PC-9 (cell line): ENCODE results near the gene PPP4R1. TPM values are rescaled to one million over a fixed set of nuclear protein-coding genes. Genes with fewer than 3 reads are reported as not detected.
A peak's percentile ranks its signal among the peaks of the same experiment; 100 is the strongest.

ENCODE experiments used
- BruUV-seq: library from RNA; stranded (reverse); fragments of 400-500 nt; replicated peaks from 2 replicates; lab custom pipeline; 2021; lab: Mats Ljungman, UMichigan
- CTCF ChIA-PET: fragments of 300-600 bp; sonication (Branson Sonifier 250); formaldehyde crosslinking; loops from one replicate; lab custom pipeline; 2022; ENCODE audit warnings: antibody characterized with exemption; lab: Charles Lee
- POLR2A ChIA-PET: fragments of 300-600 bp; sonication (Branson Sonifier 250); formaldehyde crosslinking; loops from one replicate; lab custom pipeline; 2022; ENCODE audit warnings: antibody characterized with exemption; ENCODE audit not compliant: unreplicated experiment; lab: Charles Lee
- DNase-seq, 2 experiments: peaks; one replicate each; pipeline versions ENCODE4 v3.0.0 to v3.0.0-alpha.2; 2015 to 2022; ENCODE audit warnings: mixed read lengths in 1 of 2
- H2AFZ ChIP-seq: fragments of 200-600 bp; sonication (generic); 2 replicates; pipeline ENCODE4 v1.8.1; 2017; ENCODE audit warnings: antibody characterized with exemption
- H3F3A ChIP-seq: fragments of 200-600 bp; sonication (generic); 2 replicates; pipeline ENCODE4 v1.8.1; 2017; ENCODE audit warnings: antibody characterized with exemption, mild to moderate bottlenecking, low read depth; ENCODE audit not compliant: insufficient read depth
- H3K27ac ChIP-seq: fragments of 200-600 bp; sonication (generic); 2 replicates; pipeline ENCODE4 v1.6.1; 2016; ENCODE audit warnings: mixed run types
- H3K27me3 ChIP-seq: fragments of 200-600 bp; sonication (generic); 2 replicates; pipeline ENCODE4 v1.6.1; 2016; ENCODE audit warnings: low read depth, mixed run types; ENCODE audit not compliant: insufficient read depth
- H3K36me3 ChIP-seq: fragments of 200-600 bp; sonication (generic); 2 replicates; pipeline ENCODE4 v1.6.1; 2016; ENCODE audit warnings: low read depth, mixed run types
- H3K4me1 ChIP-seq: fragments of 200-600 bp; sonication (generic); replicated peaks from 2 replicates; pipeline ENCODE4 v1.6.1; 2016; ENCODE audit warnings: mixed run types; ENCODE audit not compliant: insufficient read depth
- H3K4me2 ChIP-seq: fragments of 200-600 bp; sonication (generic); 2 replicates; pipeline ENCODE4 v1.6.1; 2017; ENCODE audit warnings: mixed run types
- H3K4me3 ChIP-seq: fragments of 200-600 bp; sonication (generic); 2 replicates; pipeline ENCODE4 v1.6.1; 2016; ENCODE audit warnings: mixed run types
- H3K79me2 ChIP-seq: fragments of 200-600 bp; sonication (generic); 2 replicates; pipeline ENCODE4 v1.6.1; 2017; ENCODE audit warnings: low read depth, mixed run types
- H3K9me2 ChIP-seq: fragments of 200-600 bp; sonication (generic); 2 replicates; pipeline ENCODE4 v1.8.1; 2017; ENCODE audit warnings: mild to moderate bottlenecking; ENCODE audit not compliant: insufficient read depth
- H3K9me3 ChIP-seq: fragments of 200-600 bp; sonication (generic); 2 replicates; pipeline ENCODE4 v1.8.1; 2016; ENCODE audit warnings: low read depth; ENCODE audit not compliant: insufficient read depth
- H4K20me1 ChIP-seq: fragments of 200-600 bp; sonication (generic); 2 replicates; pipeline ENCODE4 v1.8.1; 2017; ENCODE audit not compliant: insufficient read depth
- EZH2 ChIP-seq: fragments of 200-600 bp; sonication (generic); IDR thresholded peaks from 2 replicates; pipeline ENCODE4 v1.8.0; 2017; ENCODE audit warnings: antibody characterized with exemption, low read depth
- intact Hi-C: fragments of 100-400 bp; cut with micrococcal nuclease; formaldehyde crosslinking; loops from one replicate; pipeline ENCODE4 v1.10.0; 2022; ENCODE audit not compliant: unreplicated experiment
- total RNA-seq: library from RNA; stranded (reverse); gene quantifications from 2 replicates; pipeline ENCODE4 v1.2.3, GENCODE V29; 2021
- TF ChIP-seq, protein P1 (sequence below): fragments of 200-600 bp; sonication (generic); conservative IDR thresholded peaks from 2 replicates; pipeline ENCODE4 v1.6.1; 2017; ENCODE audit warnings: mixed run types, antibody characterized with exemption, mild to moderate bottlenecking, moderate library complexity

The PPP4R1 gene
- total RNA-seq, 1 experiment from 2014 or later, result 167 TPM

DNA sequence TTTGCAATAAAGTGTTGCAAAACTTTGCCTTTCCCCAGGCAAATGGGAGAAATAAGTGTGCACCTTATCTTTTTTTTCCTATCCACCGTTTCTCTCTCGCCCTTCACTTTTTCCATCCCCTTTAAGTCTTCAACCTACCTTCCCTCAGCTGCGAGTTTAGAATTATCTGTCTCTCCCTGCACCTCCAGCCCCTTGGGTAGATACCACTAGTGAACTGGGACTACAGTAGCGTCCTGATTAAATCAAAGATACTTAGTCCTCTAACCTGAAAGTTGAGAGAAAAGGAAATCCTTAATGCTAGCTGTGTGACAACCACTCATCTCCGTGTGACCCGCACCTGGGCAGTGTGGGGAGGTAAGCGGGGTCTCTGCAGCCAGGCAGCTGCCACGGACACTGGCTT, 16.1 kb upstream of the PPP4R1 start:
- no peaks in the 10 kb centered on the region for H3K79me2 ChIP-seq
- no peak overlapping the region for H3K4me2 ChIP-seq
- no peaks in the 10 kb centered on the region for H3K27me3 ChIP-seq
- BruUV-seq, result no TSS peak
- TF ChIP-seq, protein P1, sequence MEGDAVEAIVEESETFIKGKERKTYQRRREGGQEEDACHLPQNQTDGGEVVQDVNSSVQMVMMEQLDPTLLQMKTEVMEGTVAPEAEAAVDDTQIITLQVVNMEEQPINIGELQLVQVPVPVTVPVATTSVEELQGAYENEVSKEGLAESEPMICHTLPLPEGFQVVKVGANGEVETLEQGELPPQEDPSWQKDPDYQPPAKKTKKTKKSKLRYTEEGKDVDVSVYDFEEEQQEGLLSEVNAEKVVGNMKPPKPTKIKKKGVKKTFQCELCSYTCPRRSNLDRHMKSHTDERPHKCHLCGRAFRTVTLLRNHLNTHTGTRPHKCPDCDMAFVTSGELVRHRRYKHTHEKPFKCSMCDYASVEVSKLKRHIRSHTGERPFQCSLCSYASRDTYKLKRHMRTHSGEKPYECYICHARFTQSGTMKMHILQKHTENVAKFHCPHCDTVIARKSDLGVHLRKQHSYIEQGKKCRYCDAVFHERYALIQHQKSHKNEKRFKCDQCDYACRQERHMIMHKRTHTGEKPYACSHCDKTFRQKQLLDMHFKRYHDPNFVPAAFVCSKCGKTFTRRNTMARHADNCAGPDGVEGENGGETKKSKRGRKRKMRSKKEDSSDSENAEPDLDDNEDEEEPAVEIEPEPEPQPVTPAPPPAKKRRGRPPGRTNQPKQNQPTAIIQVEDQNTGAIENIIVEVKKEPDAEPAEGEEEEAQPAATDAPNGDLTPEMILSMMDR, result no peak
- no peak for TF ChIP-seq EZH2
- no peak for DNase-seq
- peaks cover 52% of the 10 kb centered on the region for H3K4me1 ChIP-seq
- intact Hi-C loops, result no loop called here
- H3K36me3 ChIP-seq, result no peaks in the 10 kb centered on the region
- H4K20me1 ChIP-seq, result no peaks in the 10 kb centered on the region
- H2AFZ ChIP-seq, result no peak overlapping the region
- peaks cover 43% of the 10 kb centered on the region for H3F3A ChIP-seq
- no peaks in the 10 kb centered on the region for H3K9me2 ChIP-seq
- no peak overlapping the region for H3K27ac ChIP-seq
- peaks cover 6% of the 10 kb centered on the region for H3K9me3 ChIP-seq
- ChIA-PET CTCF (no interaction called here), POLR2A (no interaction called here)
- H3K4me3 ChIP-seq, result no peak overlapping the region

GRCh38 chr18:9629709-9630108, 15.3 kb upstream of the PPP4R1 start:
- Histone ChIP-seq H3K27ac (no peak overlapping the region), H3K4me3 (no peak overlapping the region), H4K20me1 (no peaks in the 10 kb centered on the region), H3K27me3 (no peaks in the 10 kb centered on the region), H3K4me1 (peaks cover 59% of the 10 kb centered on the region), H3K4me2 (no peak overlapping the region), H2AFZ (no peak overlapping the region), H3K9me3 (peaks cover under 1% of the 10 kb centered on the region; the same call in 1 of the 2 replicates), H3K9me2 (no peaks in the 10 kb centered on the region), H3K79me2 (no peaks in the 10 kb centered on the region), H3F3A (peaks cover 49% of the 10 kb centered on the region), H3K36me3 (no peaks in the 10 kb centered on the region)
- intact Hi-C loops, result no loop called here
- CTCF ChIA-PET, result no interaction called here
- DNase-seq, result no peak
- TF ChIP-seq, protein P1, result no peak
- no peak for TF ChIP-seq EZH2
- no TSS peak for BruUV-seq
- POLR2A ChIA-PET, result no interaction called here

DNA sequence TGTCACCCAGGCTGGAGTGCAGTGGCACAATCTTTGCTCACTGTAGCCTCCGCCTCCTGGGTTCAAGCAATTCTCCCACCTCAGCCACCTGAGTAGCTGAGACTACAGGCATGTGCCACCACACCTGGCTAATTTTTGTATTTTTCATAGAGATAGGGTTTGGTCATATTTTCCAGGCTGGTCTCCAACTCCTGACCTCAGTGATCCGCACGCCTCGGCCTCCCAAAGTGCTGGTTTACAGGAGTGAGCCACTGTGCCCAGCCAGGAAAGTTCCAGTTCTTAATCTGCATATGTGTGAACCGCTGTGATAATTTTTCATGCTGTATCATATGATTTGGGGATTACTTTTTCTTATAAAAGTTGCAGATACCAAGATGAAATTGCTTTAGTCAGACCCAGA, 14.6 kb upstream of the PPP4R1 start:
- H3K79me2 ChIP-seq, result no peaks in the 10 kb centered on the region
- H3K4me1 ChIP-seq, result peaks cover 62% of the 10 kb centered on the region
- no peak overlapping the region for H3K4me3 ChIP-seq
- ChIA-PET CTCF (no interaction called here), POLR2A (no interaction called here)
- H3F3A ChIP-seq, result peaks cover 50% of the 10 kb centered on the region
- no peaks in the 10 kb centered on the region for H4K20me1 ChIP-seq
- H3K27me3 ChIP-seq, result no peaks in the 10 kb centered on the region
- no peaks in the 10 kb centered on the region for H3K9me3 ChIP-seq
- H3K9me2 ChIP-seq, result no peaks in the 10 kb centered on the region
- TF ChIP-seq, protein P1, result no peak
- no peak for TF ChIP-seq EZH2
- no TSS peak for BruUV-seq
- H3K4me2 ChIP-seq, result no peak overlapping the region
- peak overlapping the region; percentile 92; the same call in 1 of the 2 replicates for H3K27ac ChIP-seq
- intact Hi-C loops, result no loop called here
- no peak for DNase-seq
- no peak overlapping the region for H2AFZ ChIP-seq
- no peaks in the 10 kb centered on the region for H3K36me3 ChIP-seq
